IgD-negative memory B cell (primary cell): ENCODE results near the gene TIPARP. TPM values are rescaled to one million over a fixed set of nuclear protein-coding genes. Genes with fewer than 3 reads are reported as not detected.

ENCODE experiments used
- H3K27ac Mint-ChIP-seq, 3 donors: one replicate each; pipeline ENCODE4 v1.8.0; 2020 to 2022; ENCODE audit warnings: mild to moderate bottlenecking in 3 of 3, mixed read lengths in 3 of 3, moderate library complexity in 1 of 3
- H3K27me3 Mint-ChIP-seq: one replicate; pipeline ENCODE4 v1.8.0; 2021; ENCODE audit warnings: mixed read lengths
- H3K36me3 Mint-ChIP-seq: one replicate; pipeline ENCODE4 v1.8.0; 2020; ENCODE audit warnings: mild to moderate bottlenecking, mixed read lengths
- H3K4me1 Mint-ChIP-seq, 3 donors: one replicate each; pipeline ENCODE4 v1.8.0; 2020 to 2022; ENCODE audit warnings: mixed read lengths in 3 of 3, mild to moderate bottlenecking in 1 of 3
- H3K4me3 Mint-ChIP-seq, 4 donors: one replicate each; pipeline ENCODE4 v1.8.0; 2020 to 2022; ENCODE audit warnings: mild to moderate bottlenecking in 4 of 4, mixed read lengths in 4 of 4, moderate library complexity in 3 of 4
- H3K9me3 Mint-ChIP-seq, 3 donors: one replicate each; pipeline ENCODE4 v1.8.0; 2020 to 2021; ENCODE audit warnings: mixed read lengths in 3 of 3, mild to moderate bottlenecking in 1 of 3
- polyA plus RNA-seq: library from polyadenylated mRNA; unstranded; fragments of 300-500 nt; fragmentation: Illumina TruSeq; gene quantifications from one replicate; pipeline ENCODE4 v1.2.3, GENCODE V29; 2021

TIPARP gene
- polyA plus RNA-seq, 1 donor from 2014 or later, result 12.6 TPM

DNA sequence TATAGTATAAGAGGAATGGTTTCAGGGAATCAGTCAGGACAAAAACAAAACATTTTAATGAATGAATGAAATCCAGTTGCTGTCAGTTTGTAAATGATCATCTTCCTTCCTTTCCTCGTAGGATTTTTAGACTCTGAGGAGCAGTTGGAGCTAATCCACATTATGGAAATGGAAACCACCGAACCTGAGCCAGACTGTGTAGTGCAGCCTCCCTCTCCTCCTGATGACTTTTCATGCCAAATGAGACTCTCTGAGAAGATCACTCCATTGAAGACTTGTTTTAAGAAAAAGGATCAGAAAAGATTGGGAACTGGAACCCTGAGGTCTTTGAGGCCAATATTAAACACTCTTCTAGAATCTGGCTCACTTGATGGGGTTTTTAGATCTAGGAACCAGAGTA is 3.1 kb downstream of the TIPARP start:
- Mint-ChIP-seq H3K4me1 (peaks cover 51 to 62% (median 56%) of the 10 kb centered on the region in 3 donors), H3K36me3 (peaks cover 9% of the 10 kb centered on the region), H3K9me3 (no peaks in the 10 kb centered on the region), H3K4me3 (peak overlapping the region in 2 of 4 donors; percentile 36 to 47), H3K27me3 (no peaks in the 10 kb centered on the region), H3K27ac (peak overlapping the region in 1 of 3 donors; percentile 21)

DNA sequence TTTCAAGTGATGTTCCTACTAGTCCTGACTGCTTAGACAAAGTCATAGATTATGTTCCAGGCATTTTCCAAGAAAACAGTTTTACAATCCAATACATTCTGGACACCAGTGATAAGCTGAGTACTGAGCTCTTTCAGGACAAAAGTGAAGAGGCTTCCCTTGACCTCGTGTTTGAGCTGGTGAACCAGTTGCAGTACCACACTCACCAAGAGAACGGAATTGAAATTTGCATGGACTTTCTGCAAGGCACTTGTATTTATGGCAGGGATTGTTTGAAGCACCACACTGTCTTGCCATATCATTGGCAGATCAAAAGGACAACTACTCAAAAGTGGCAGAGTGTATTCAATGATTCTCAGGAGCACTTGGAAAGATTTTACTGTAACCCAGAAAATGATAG is 3.8 kb downstream of the TIPARP start:
- Mint-ChIP-seq H3K27ac (peak overlapping the region in 1 of 3 donors; percentile 1), H3K36me3 (peaks cover 9% of the 10 kb centered on the region), H3K4me3 (peak overlapping the region; percentile 13 to 68 (median 42)), H3K27me3 (no peaks in the 10 kb centered on the region), H3K4me1 (peaks cover 50 to 61% (median 57%) of the 10 kb centered on the region in 3 donors), H3K9me3 (no peaks in the 10 kb centered on the region)

DNA sequence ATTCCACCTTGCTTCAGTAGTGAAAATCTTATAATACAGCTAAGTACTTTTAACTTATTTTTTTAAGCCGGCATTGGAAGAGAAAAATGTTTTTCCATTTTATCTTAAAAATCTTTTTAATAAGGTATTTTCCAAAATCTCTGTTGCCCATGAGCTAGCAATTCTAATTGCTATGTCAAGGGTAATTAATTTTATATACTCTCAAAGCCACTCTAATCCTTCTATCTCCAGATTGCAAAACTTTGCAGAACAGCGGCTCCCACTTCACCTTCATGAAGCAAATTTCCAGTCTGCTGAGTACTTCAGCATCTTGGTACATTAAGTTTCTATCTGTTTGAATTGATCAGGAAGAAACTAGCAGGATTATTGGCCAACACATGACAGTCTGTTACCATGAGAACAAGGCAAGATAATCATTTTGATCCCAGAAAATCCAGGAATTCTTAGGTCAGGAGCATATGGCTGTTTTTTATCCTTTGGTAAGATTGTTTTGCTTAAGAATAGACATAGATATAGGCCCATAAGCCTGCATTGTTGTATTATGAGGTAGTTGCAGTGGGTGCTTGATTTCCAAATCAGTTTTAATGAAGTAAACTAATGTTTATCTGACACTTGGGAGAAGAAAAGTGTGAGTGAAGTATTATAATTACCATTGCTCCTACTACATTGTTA is 6.0 kb downstream of the TIPARP start:
- Mint-ChIP-seq H3K27me3 (no peaks in the 10 kb centered on the region), H3K4me3 (peak overlapping the region in 3 of 4 donors; percentile 10 to 86 (median 40)), H3K27ac (no peak overlapping the region), H3K4me1 (peaks cover 46 to 61% (median 57%) of the 10 kb centered on the region in 3 donors), H3K9me3 (no peaks in the 10 kb centered on the region), H3K36me3 (peaks cover 9% of the 10 kb centered on the region)

- Mint-ChIP-seq H3K36me3 (peaks cover 9% of the 10 kb centered on the region), H3K4me1 (peaks cover 48 to 64% (median 60%) of the 10 kb centered on the region in 3 donors), H3K9me3 (no peaks in the 10 kb centered on the region), H3K27ac (no peak overlapping the region), H3K4me3 (peak overlapping the region; percentile 8 to 86 (median 25)), H3K27me3 (no peaks in the 10 kb centered on the region)
These were observed 6.6 kb downstream of the TIPARP start for GRCh38 chr3:156681002-156681401.

GRCh38 chr3:156682501-156682900 is 8.1 kb downstream of the TIPARP start:
- Mint-ChIP-seq H3K4me1 (peaks cover 50 to 68% (median 59%) of the 10 kb centered on the region in 3 donors), H3K27me3 (no peaks in the 10 kb centered on the region), H3K27ac (no peak overlapping the region), H3K36me3 (peaks cover 9% of the 10 kb centered on the region), H3K9me3 (no peaks in the 10 kb centered on the region), H3K4me3 (peak overlapping the region in 1 of 4 donors; percentile 32)

- Mint-ChIP-seq H3K4me1 (peaks cover 45 to 67% (median 56%) of the 10 kb centered on the region in 3 donors), H3K4me3 (no peak overlapping the region), H3K27ac (no peak overlapping the region), H3K36me3 (peaks cover 8% of the 10 kb centered on the region), H3K9me3 (no peaks in the 10 kb centered on the region), H3K27me3 (no peaks in the 10 kb centered on the region)
These were observed 8.6 kb downstream of the TIPARP start for GRCh38 chr3:156682963-156683362.

GRCh38 chr3:156685198-156685597 is 10.8 kb downstream of the TIPARP start:
- Mint-ChIP-seq H3K4me3 (peak overlapping the region in 2 of 4 donors; percentile 31 to 62), H3K4me1 (peaks cover 40 to 61% (median 49%) of the 10 kb centered on the region in 3 donors), H3K9me3 (no peaks in the 10 kb centered on the region), H3K36me3 (peaks cover 10% of the 10 kb centered on the region), H3K27ac (no peak overlapping the region), H3K27me3 (no peaks in the 10 kb centered on the region)

DNA sequence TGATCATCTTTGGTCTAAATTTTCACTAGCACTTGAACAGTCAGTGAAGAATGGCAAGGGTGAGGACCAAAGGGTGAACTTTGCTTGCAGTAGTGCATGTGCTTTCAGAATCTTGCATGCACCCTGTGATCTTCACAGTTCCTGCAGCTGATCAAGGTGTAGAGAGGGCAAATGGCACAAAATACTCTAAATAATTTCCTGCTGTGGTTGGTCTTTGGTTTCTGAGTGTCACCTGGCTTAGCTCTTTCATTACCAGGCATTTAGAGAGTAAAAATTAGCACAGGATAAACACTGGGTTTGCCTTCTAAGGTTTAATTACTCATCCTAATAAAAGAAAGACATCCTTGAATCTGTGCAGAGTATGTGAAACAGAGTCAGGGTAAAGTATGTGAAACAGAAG is 11.4 kb downstream of the TIPARP start:
- Mint-ChIP-seq H3K4me3 (peak overlapping the region in 1 of 4 donors; percentile 62), H3K9me3 (no peaks in the 10 kb centered on the region), H3K36me3 (peaks cover 10% of the 10 kb centered on the region), H3K27me3 (no peaks in the 10 kb centered on the region), H3K4me1 (peaks cover 38 to 57% (median 48%) of the 10 kb centered on the region in 3 donors), H3K27ac (no peak overlapping the region)

DNA sequence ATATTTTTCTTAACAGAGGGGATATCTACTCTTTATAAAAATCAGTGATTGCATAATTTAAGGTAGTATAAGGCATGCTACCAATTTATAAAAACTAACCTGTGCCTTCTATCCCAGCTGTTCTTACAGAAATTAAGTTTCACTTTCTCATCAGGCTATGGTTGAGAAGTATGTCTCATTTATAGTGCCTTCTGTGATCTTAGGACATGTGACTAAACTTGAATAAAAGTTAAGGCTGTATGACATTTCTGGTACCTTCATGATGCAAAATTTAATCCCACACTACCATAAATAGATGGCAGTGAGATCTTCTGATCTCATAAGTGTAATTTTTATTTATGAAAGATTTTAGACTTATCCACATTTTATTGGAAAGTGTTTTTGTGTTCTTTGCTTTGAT is 12.6 kb downstream of the TIPARP start:
- Mint-ChIP-seq H3K4me1 (peaks cover 34 to 47% (median 45%) of the 10 kb centered on the region in 3 donors), H3K27me3 (no peaks in the 10 kb centered on the region), H3K36me3 (peaks cover 6% of the 10 kb centered on the region), H3K4me3 (peak overlapping the region in 1 of 4 donors; percentile 24), H3K27ac (peak overlapping the region in 1 of 3 donors; percentile 69), H3K9me3 (no peaks in the 10 kb centered on the region)

DNA sequence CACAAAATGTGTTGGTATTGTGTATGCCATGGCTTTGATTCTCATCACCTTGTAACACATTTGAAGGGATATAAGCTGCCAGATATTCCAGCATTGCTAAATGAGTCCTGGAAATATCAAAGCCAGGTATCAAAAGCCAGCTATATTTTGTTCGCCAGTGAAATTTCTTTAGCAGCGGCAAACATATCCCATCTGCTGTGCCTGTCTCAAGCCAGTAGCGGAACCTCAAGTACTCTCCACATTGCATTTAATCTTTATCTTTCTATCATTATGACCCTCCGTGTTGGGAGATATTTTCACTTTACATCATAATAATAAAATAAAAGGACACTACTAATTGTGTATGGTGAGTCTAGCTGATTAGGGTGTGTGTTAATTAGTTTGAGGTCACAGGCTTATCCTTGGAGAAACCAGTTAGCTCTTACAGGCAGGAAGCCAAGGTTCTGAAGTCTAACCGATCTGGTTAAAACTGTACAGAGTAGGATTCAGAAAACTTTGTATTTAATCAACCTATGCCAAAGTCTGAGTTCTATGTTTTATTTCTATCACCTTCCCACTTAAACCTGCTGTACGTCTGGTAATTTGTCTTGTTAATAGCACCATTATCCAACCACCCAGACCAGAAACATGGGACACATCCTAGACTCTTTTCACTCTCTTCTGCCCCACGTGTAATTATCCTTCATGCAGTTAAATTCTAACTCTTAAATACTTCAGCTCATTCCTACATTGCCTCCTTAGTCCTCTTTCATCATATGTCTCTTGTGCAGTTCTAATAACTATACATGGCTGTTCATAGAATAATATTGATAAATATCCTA is 14.5 kb downstream of the TIPARP start:
- Mint-ChIP-seq H3K9me3 (no peaks in the 10 kb centered on the region), H3K27ac (no peak overlapping the region), H3K4me3 (peak overlapping the region in 2 of 4 donors; percentile 25 to 42), H3K27me3 (no peaks in the 10 kb centered on the region), H3K4me1 (peaks cover 33 to 48% (median 41%) of the 10 kb centered on the region in 3 donors), H3K36me3 (peaks cover 5% of the 10 kb centered on the region)

DNA sequence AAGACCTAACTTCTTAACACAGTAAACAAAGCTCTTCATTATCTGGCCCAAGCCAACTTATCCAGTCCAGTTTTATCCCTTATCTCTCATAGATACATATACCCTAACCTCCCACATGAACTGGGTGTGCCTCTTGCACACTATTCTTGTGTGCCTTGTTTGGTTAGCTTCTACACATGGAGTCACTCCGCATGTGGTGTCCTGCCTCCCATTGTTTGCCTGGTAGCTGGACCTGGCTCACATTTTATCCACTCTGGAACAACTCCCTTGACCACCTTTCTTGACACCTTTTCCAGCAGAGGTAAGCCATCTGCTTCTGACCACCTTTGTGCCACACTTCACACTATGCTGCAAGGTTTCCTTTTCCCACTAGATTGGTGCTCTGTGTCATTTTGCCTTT is 15.2 kb downstream of the TIPARP start:
- H3K9me3 Mint-ChIP-seq, result no peaks in the 10 kb centered on the region
- H3K27ac Mint-ChIP-seq, result no peak overlapping the region
- H3K27me3 Mint-ChIP-seq, result no peaks in the 10 kb centered on the region
- H3K36me3 Mint-ChIP-seq, result peaks cover 5% of the 10 kb centered on the region
- peak overlapping the region in 1 of 4 donors; percentile 25 for H3K4me3 Mint-ChIP-seq
- H3K4me1 Mint-ChIP-seq, result peaks cover 33 to 46% (median 41%) of the 10 kb centered on the region in 3 donors

DNA sequence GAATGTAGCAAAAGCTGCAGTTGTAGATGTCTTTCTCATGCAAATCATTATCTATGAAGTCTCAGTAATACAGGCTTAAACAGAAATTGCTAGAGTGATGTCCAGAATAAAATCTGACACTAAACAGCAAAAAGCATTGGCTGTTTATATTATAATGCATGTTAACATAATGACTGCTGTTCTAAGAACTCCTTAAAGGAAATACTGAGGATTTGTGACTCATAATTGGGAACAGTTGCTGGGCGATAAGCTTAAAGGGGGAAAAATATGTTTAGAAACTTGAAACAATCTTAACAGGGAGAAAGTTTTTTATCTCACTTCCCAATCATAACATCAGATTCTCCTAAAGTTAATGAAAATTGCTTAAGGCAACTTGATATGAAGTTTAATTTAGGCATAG is 17.5 kb downstream of the TIPARP start:
- no peaks in the 10 kb centered on the region for H3K9me3 Mint-ChIP-seq
- H3K4me1 Mint-ChIP-seq, result peaks cover 18 to 31% (median 22%) of the 10 kb centered on the region in 3 donors
- no peak overlapping the region for H3K4me3 Mint-ChIP-seq
- no peak overlapping the region for H3K27ac Mint-ChIP-seq
- H3K27me3 Mint-ChIP-seq, result no peaks in the 10 kb centered on the region
- peaks cover 5% of the 10 kb centered on the region for H3K36me3 Mint-ChIP-seq

DNA sequence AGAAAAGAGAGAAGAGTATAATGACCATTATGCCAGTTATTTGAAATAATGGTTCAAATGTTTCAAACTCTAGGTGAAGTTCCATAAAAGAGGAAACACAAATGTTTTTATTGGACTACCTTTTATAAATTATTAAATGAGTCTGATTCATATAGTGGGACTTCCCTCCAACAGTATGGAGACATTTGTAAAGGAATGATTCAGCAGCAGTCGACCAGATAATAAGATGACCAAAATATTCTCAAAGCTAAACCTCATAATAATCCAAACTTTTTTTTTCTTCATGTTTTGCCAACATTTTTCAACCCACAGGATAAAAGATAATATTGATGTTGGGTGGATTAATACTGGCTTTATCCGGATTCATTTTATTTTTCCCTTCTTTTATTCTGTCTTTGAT is 18.8 kb downstream of the TIPARP start:
- H3K4me1 Mint-ChIP-seq, result peaks cover 13 to 25% (median 18%) of the 10 kb centered on the region in 3 donors
- no peak overlapping the region for H3K27ac Mint-ChIP-seq
- no peaks in the 10 kb centered on the region for H3K9me3 Mint-ChIP-seq
- no peak overlapping the region for H3K4me3 Mint-ChIP-seq
- no peaks in the 10 kb centered on the region for H3K27me3 Mint-ChIP-seq
- H3K36me3 Mint-ChIP-seq, result peaks cover 6% of the 10 kb centered on the region

GRCh38 chr3:156694536-156694935 is 20.1 kb downstream of the TIPARP start:
- Mint-ChIP-seq H3K36me3 (peaks cover 3% of the 10 kb centered on the region), H3K4me1 (peaks cover 8 to 23% (median 13%) of the 10 kb centered on the region in 3 donors), H3K27ac (no peak overlapping the region), H3K4me3 (no peak overlapping the region), H3K27me3 (no peaks in the 10 kb centered on the region), H3K9me3 (no peaks in the 10 kb centered on the region)

- peaks cover 9 to 31% (median 23%) of the 10 kb centered on the region in 3 donors for H3K4me1 Mint-ChIP-seq
- H3K36me3 Mint-ChIP-seq, result peaks cover 11% of the 10 kb centered on the region
- H3K27ac Mint-ChIP-seq, result peak overlapping the region in 1 of 3 donors; percentile 14
- H3K4me3 Mint-ChIP-seq, result no peak overlapping the region
- H3K27me3 Mint-ChIP-seq, result no peaks in the 10 kb centered on the region
- no peaks in the 10 kb centered on the region for H3K9me3 Mint-ChIP-seq
These were observed 28.0 kb downstream of the TIPARP start for GRCh38 chr3:156702367-156702766.
